SK-N-SH (cell line): ENCODE measurements around the gene PSMB8.

Experiments used
- EP300 ChIP-seq, 2 experiments: IDR thresholded peaks; 2 replicates each; pipeline versions ENCODE4 v1.4.0 to v1.6.1; 2012; ENCODE audit warnings: borderline replicate concordance in 1 of 2, low read depth in 1 of 2, low read length in 1 of 2
- EZH2phosphoT487 ChIP-seq: fragments of 200-600 bp; sonication (generic); IDR thresholded peaks from 2 replicates; pipeline ENCODE4 v1.6.1; 2017; ENCODE audit warnings: low read depth, mixed run types, mild to moderate bottlenecking, antibody characterized with exemption, moderate library complexity, borderline replicate concordance
- MXI1 ChIP-seq: IDR thresholded peaks from 2 replicates; pipeline ENCODE4 v1.6.1; 2012; ENCODE audit warnings: mild to moderate bottlenecking, low read depth, low read length, improper control_type of control experiment
- NFIC ChIP-seq: IDR thresholded peaks from 2 replicates; pipeline ENCODE4 v1.4.0; 2012; ENCODE audit warnings: borderline replicate concordance
- POLR2AphosphoS5 ChIP-seq: IDR thresholded peaks from 2 replicates; pipeline ENCODE4 v1.6.1; 2012; ENCODE audit warnings: low read depth, low read length
- RFX5 ChIP-seq: IDR thresholded peaks from 2 replicates; pipeline ENCODE4 v1.6.1; 2012; ENCODE audit warnings: mild to moderate bottlenecking, improper control_type of control experiment, low read length
- SIN3A ChIP-seq: IDR thresholded peaks from 2 replicates; pipeline ENCODE4 v1.6.1; 2012; ENCODE audit warnings: low read depth, mild to moderate bottlenecking, low read length, moderate library complexity, borderline replicate concordance
- TAF1 ChIP-seq: IDR thresholded peaks from 2 replicates; pipeline ENCODE4 v1.6.1; 2012; ENCODE audit warnings: low read depth, mild to moderate bottlenecking, low read length, moderate library complexity, borderline replicate concordance
- TCF12 ChIP-seq: IDR thresholded peaks from 2 replicates; pipeline ENCODE4 v1.4.0; 2012
- TF ChIP-seq, protein P1 (sequence below): fragments of 200-600 bp; sonication (generic); IDR thresholded peaks from 2 replicates; pipeline ENCODE4 v1.6.1; 2017; ENCODE audit warnings: antibody characterized with exemption, mild to moderate bottlenecking, moderate library complexity
- TF ChIP-seq, protein P2 (sequence below): IDR thresholded peaks from 2 replicates; pipeline ENCODE4 v1.4.0; 2012; ENCODE audit warnings: low read depth, borderline replicate concordance
- TF ChIP-seq, protein P3 (sequence below): IDR thresholded peaks from 2 replicates; pipeline ENCODE4 v1.4.0; 2012; ENCODE audit warnings: low read depth

DNA sequence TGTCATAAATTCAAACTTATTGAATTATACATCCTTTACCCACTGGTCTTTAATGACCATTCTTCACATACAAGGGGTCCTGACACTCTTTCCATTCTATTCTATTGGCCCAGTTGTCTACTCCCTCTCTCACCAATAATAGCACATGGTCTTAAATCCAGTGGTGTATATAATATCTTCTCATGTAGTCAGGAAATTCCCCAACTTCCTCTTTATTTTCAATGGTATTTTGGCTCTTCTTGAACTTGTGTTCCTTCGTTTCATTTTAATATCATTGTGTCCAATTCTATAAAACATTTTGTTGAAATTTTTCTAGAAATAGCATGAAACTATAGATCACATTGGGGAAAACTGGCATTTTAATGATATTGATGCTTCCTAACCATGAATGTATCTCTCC lies 47.0 kb upstream of the PSMB8 start:
- TF ChIP-seq RFX5 (no peak), POLR2AphosphoS5 (no peak), TCF12 (no peak), EP300 (IDR thresholded peaks at IDR 0.05; ENCODE audit: borderline replicate concordance in 1 of 2, low read depth in 1 of 2, low read length in 1 of 2) (no peak), SIN3A (no peak), NFIC (no peak), MXI1 (no peak), TAF1 (no peak), EZH2phosphoT487 (no peak)
- TF ChIP-seq, protein P1, sequence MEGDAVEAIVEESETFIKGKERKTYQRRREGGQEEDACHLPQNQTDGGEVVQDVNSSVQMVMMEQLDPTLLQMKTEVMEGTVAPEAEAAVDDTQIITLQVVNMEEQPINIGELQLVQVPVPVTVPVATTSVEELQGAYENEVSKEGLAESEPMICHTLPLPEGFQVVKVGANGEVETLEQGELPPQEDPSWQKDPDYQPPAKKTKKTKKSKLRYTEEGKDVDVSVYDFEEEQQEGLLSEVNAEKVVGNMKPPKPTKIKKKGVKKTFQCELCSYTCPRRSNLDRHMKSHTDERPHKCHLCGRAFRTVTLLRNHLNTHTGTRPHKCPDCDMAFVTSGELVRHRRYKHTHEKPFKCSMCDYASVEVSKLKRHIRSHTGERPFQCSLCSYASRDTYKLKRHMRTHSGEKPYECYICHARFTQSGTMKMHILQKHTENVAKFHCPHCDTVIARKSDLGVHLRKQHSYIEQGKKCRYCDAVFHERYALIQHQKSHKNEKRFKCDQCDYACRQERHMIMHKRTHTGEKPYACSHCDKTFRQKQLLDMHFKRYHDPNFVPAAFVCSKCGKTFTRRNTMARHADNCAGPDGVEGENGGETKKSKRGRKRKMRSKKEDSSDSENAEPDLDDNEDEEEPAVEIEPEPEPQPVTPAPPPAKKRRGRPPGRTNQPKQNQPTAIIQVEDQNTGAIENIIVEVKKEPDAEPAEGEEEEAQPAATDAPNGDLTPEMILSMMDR = no peak
- TF ChIP-seq, protein P2, sequence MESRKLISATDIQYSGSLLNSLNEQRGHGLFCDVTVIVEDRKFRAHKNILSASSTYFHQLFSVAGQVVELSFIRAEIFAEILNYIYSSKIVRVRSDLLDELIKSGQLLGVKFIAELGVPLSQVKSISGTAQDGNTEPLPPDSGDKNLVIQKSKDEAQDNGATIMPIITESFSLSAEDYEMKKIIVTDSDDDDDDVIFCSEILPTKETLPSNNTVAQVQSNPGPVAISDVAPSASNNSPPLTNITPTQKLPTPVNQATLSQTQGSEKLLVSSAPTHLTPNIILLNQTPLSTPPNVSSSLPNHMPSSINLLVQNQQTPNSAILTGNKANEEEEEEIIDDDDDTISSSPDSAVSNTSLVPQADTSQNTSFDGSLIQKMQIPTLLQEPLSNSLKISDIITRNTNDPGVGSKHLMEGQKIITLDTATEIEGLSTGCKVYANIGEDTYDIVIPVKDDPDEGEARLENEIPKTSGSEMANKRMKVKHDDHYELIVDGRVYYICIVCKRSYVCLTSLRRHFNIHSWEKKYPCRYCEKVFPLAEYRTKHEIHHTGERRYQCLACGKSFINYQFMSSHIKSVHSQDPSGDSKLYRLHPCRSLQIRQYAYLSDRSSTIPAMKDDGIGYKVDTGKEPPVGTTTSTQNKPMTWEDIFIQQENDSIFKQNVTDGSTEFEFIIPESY = no peak
- TF ChIP-seq, protein P3, sequence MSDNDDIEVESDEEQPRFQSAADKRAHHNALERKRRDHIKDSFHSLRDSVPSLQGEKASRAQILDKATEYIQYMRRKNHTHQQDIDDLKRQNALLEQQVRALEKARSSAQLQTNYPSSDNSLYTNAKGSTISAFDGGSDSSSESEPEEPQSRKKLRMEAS = no peak
